Measurements from ENCODE around the gene GON4L. TPM values are rescaled to one million over a fixed set of nuclear protein-coding genes. Genes with fewer than 3 reads are reported as not detected.
"Not testable (repeated sequence)": the region's sequence is repeated elsewhere in the genome, so short reads cannot be mapped to it uniquely, and the experiment has no call there.

GON4L gene
- total RNA-seq, 2 donors from 2014 or later: 62.7 to 65.0 TPM

GRCh38 chr1:155761736-155762405 is 95.1 kb downstream of the GON4L start:
- H3K4me3 Mint-ChIP-seq: no peak overlapping the region
- ATAC-seq (replicated peaks): no peak
- H3K9me3 Mint-ChIP-seq: no peaks in the 10 kb centered on the region
- H3K4me1 Mint-ChIP-seq: no peaks in the 10 kb centered on the region
- H3K36me3 Mint-ChIP-seq (ENCODE audit: low read depth): peaks cover 90% of the 10 kb centered on the region
- H3K27ac Mint-ChIP-seq: no peak overlapping the region
- no peaks in the 10 kb centered on the region for H3K27me3 Mint-ChIP-seq

- H3K36me3 Mint-ChIP-seq (ENCODE audit: low read depth): peaks cover 90% of the 10 kb centered on the region
- no peaks in the 10 kb centered on the region for H3K4me1 Mint-ChIP-seq
- H3K27ac Mint-ChIP-seq: no peak overlapping the region
- no peak for ATAC-seq (replicated peaks)
- H3K27me3 Mint-ChIP-seq: no peaks in the 10 kb centered on the region
- H3K4me3 Mint-ChIP-seq: no peak overlapping the region
- no peaks in the 10 kb centered on the region for H3K9me3 Mint-ChIP-seq
Observed at GRCh38 chr1:155760751-155761475, 96.1 kb downstream of the GON4L start.

GRCh38 chr1:155759966-155760630 is 96.9 kb downstream of the GON4L start:
- Mint-ChIP-seq H3K36me3 (ENCODE audit: low read depth) (peaks cover 90% of the 10 kb centered on the region), H3K27ac (no peak overlapping the region)
- no peak for ATAC-seq (replicated peaks)

GRCh38 chr1:155759017-155759416 is 98.0 kb downstream of the GON4L start:
- not testable (repeated sequence) for H3K27me3 Mint-ChIP-seq; H3K4me3 Mint-ChIP-seq; H3K4me1 Mint-ChIP-seq; H3K27ac Mint-ChIP-seq; ATAC-seq (replicated peaks); H3K9me3 Mint-ChIP-seq
- H3K36me3 Mint-ChIP-seq (ENCODE audit: low read depth): peaks cover 88% of the 10 kb centered on the region

More at GRCh38 chr1:155759966-155760630, 96.9 kb downstream of the GON4L start:
- no peaks in the 10 kb centered on the region for H3K27me3 Mint-ChIP-seq
- H3K9me3 Mint-ChIP-seq: no peaks in the 10 kb centered on the region
- no peak overlapping the region for H3K4me3 Mint-ChIP-seq
- no peaks in the 10 kb centered on the region for H3K4me1 Mint-ChIP-seq

- peaks cover 43% of the 10 kb centered on the region for H3K36me3 Mint-ChIP-seq (ENCODE audit: low read depth)
- ATAC-seq (replicated peaks); H3K27me3 Mint-ChIP-seq; H3K9me3 Mint-ChIP-seq; H3K4me1 Mint-ChIP-seq: not testable (repeated sequence)
- peak overlapping the region; percentile 20 for H3K27ac Mint-ChIP-seq
- H3K4me3 Mint-ChIP-seq: peak overlapping the region; percentile 22
Observed at GRCh38 chr1:155748141-155748540, 108.9 kb downstream of the GON4L start.

GRCh38 chr1:155747586-155747985 is 109.4 kb downstream of the GON4L start:
- not testable (repeated sequence) for ATAC-seq (replicated peaks); H3K9me3 Mint-ChIP-seq; H3K4me3 Mint-ChIP-seq; H3K4me1 Mint-ChIP-seq; H3K27ac Mint-ChIP-seq; H3K27me3 Mint-ChIP-seq
- peaks cover 38% of the 10 kb centered on the region for H3K36me3 Mint-ChIP-seq (ENCODE audit: low read depth)

GRCh38 chr1:155745284-155746228 is 111.5 kb downstream of the GON4L start:
- Mint-ChIP-seq H3K4me3 (peak overlapping the region; percentile 98), H3K36me3 (ENCODE audit: low read depth) (peaks cover 19% of the 10 kb centered on the region), H3K27ac (peak overlapping the region; percentile 97)
- not testable (repeated sequence) for H3K27me3 Mint-ChIP-seq, H3K9me3 Mint-ChIP-seq, H3K4me1 Mint-ChIP-seq
- ATAC-seq (replicated peaks): peak; percentile 96

- no peaks in the 10 kb centered on the region for H3K9me3 Mint-ChIP-seq
- H3K4me1 Mint-ChIP-seq: no peaks in the 10 kb centered on the region
- H3K36me3 Mint-ChIP-seq (ENCODE audit: low read depth): peaks cover 16% of the 10 kb centered on the region
- peak overlapping the region; percentile 97 for H3K27ac Mint-ChIP-seq
- peak overlapping the region; percentile 98 for H3K4me3 Mint-ChIP-seq
- ATAC-seq (replicated peaks): no peak
- H3K27me3 Mint-ChIP-seq: no peaks in the 10 kb centered on the region
Observed at GRCh38 chr1:155744711-155745283, 112.2 kb downstream of the GON4L start.

GRCh38 chr1:155741908-155742307 is 115.1 kb downstream of the GON4L start:
- no peak for ATAC-seq (replicated peaks)
- H3K36me3 Mint-ChIP-seq (ENCODE audit: low read depth): peaks cover 24% of the 10 kb centered on the region
- H3K4me1 Mint-ChIP-seq: no peaks in the 10 kb centered on the region
- H3K27me3 Mint-ChIP-seq: no peaks in the 10 kb centered on the region
- H3K4me3 Mint-ChIP-seq: no peak overlapping the region
- H3K27ac Mint-ChIP-seq: no peak overlapping the region
- no peaks in the 10 kb centered on the region for H3K9me3 Mint-ChIP-seq

GRCh38 chr1:155740995-155741394 is 116.0 kb downstream of the GON4L start:
- H3K27me3 Mint-ChIP-seq: no peaks in the 10 kb centered on the region
- no peak overlapping the region for H3K27ac Mint-ChIP-seq
- H3K4me3 Mint-ChIP-seq: no peak overlapping the region
- no peaks in the 10 kb centered on the region for H3K4me1 Mint-ChIP-seq
- no peak for ATAC-seq (replicated peaks)
- peaks cover 33% of the 10 kb centered on the region for H3K36me3 Mint-ChIP-seq (ENCODE audit: low read depth)
- no peaks in the 10 kb centered on the region for H3K9me3 Mint-ChIP-seq

- peaks cover 90% of the 10 kb centered on the region for H3K36me3 Mint-ChIP-seq (ENCODE audit: low read depth)
- no peaks in the 10 kb centered on the region for H3K9me3 Mint-ChIP-seq
- ATAC-seq (replicated peaks): peak; percentile 19
Observed at GRCh38 chr1:155729031-155729898, 127.7 kb downstream of the GON4L start.

GRCh38 chr1:155725142-155725541 is 131.9 kb downstream of the GON4L start:
- peaks cover 80% of the 10 kb centered on the region for H3K36me3 Mint-ChIP-seq (ENCODE audit: low read depth)
- no peak overlapping the region for H3K4me3 Mint-ChIP-seq
- H3K27me3 Mint-ChIP-seq: no peaks in the 10 kb centered on the region
- no peak for ATAC-seq (replicated peaks)
- no peaks in the 10 kb centered on the region for H3K4me1 Mint-ChIP-seq
- no peak overlapping the region for H3K27ac Mint-ChIP-seq
- no peaks in the 10 kb centered on the region for H3K9me3 Mint-ChIP-seq

More at GRCh38 chr1:155729031-155729898, 127.7 kb downstream of the GON4L start:
- H3K4me3 Mint-ChIP-seq: no peak overlapping the region
- H3K4me1 Mint-ChIP-seq: no peaks in the 10 kb centered on the region
- H3K27me3 Mint-ChIP-seq: no peaks in the 10 kb centered on the region
- peak overlapping the region; percentile 10 for H3K27ac Mint-ChIP-seq

GRCh38 chr1:155719703-155720102 is 137.3 kb downstream of the GON4L start:
- no peak overlapping the region for H3K4me3 Mint-ChIP-seq
- H3K36me3 Mint-ChIP-seq (ENCODE audit: low read depth): peaks cover 83% of the 10 kb centered on the region
- H3K9me3 Mint-ChIP-seq: no peaks in the 10 kb centered on the region
- H3K4me1 Mint-ChIP-seq: peaks cover 6% of the 10 kb centered on the region
- H3K27ac Mint-ChIP-seq: no peak overlapping the region
- H3K27me3 Mint-ChIP-seq: no peaks in the 10 kb centered on the region
- ATAC-seq (replicated peaks): no peak

All from activated T-helper 17 cell treated with anti-CD3 and anti-CD28 coated beads, Interleukin-2, amount 50 U/mL, for 72 hours (primary cell).